CD4-positive, CD25-positive, alpha-beta regulatory T cell (primary cell): Measurements from ENCODE around the gene STXBP6. TPM values are rescaled to one million over a fixed set of nuclear protein-coding genes. Genes with fewer than 3 reads are reported as not detected.
"Not testable (repeated sequence)": the region's sequence is repeated elsewhere in the genome, so short reads cannot be mapped to it uniquely, and the experiment has no call there.

Experiments
- ATAC-seq, 2 donors: fragments of 150-1000 bp; cut with Tn5 transposase; one replicate each; pipeline ENCODE4 v1.10.0; 2021; ENCODE audit warnings: low read depth in 2 of 2, moderate number of reproducible peaks in 2 of 2, moderate library complexity in 1 of 2
- DNase-seq, 3 donors: peaks; one replicate each; pipeline versions ENCODE4 v3.0.0 to v3.0.0-alpha.2; 2012 to 2022; ENCODE audit warnings: mixed read lengths in 1 of 3
- H3K27ac ChIP-seq: one replicate; pipeline ENCODE4 v1.7.0; 2013; ENCODE audit warnings: mild to moderate bottlenecking, low read length; ENCODE audit not compliant: insufficient read depth, poor library complexity, severe bottlenecking
- H3K27me3 ChIP-seq: one replicate; pipeline ENCODE4 v1.7.0; 2013; ENCODE audit warnings: low read length; ENCODE audit not compliant: control insufficient read depth, insufficient read depth
- H3K36me3 ChIP-seq: one replicate; pipeline ENCODE4 v1.7.0; 2013; ENCODE audit warnings: mild to moderate bottlenecking, low read length, moderate library complexity; ENCODE audit not compliant: control insufficient read depth, insufficient read depth
- H3K4me1 ChIP-seq: 2 replicates; pipeline ENCODE4 v1.7.0; 2013; ENCODE audit warnings: mild to moderate bottlenecking, low read length; ENCODE audit not compliant: insufficient read depth, control insufficient read depth, poor library complexity, severe bottlenecking
- H3K4me3 ChIP-seq: one replicate; pipeline ENCODE4 v1.7.0; 2013; ENCODE audit warnings: low read depth, mild to moderate bottlenecking, low read length, moderate library complexity
- H3K9me3 ChIP-seq, 2 experiments: 1 replicate in 1 of 2; 2 replicates in 1 of 2; pipeline ENCODE4 v1.7.0; 2013; ENCODE audit warnings: low read length in 2 of 2, mild to moderate bottlenecking in 1 of 2, moderate library complexity in 1 of 2; ENCODE audit not compliant: control insufficient read depth in 2 of 2
- H3K27ac Mint-ChIP-seq, 3 donors: one replicate each; pipeline ENCODE4 v1.8.0; 2020 to 2022; ENCODE audit warnings: mild to moderate bottlenecking in 3 of 3, mixed read lengths in 3 of 3, moderate library complexity in 2 of 3
- H3K27me3 Mint-ChIP-seq: one replicate; pipeline ENCODE4 v1.8.0; 2022; ENCODE audit warnings: mild to moderate bottlenecking, mixed read lengths
- H3K36me3 Mint-ChIP-seq: one replicate; pipeline ENCODE4 v1.8.0; 2020; ENCODE audit warnings: mixed read lengths
- H3K4me1 Mint-ChIP-seq, 4 donors: one replicate each; pipeline ENCODE4 v1.8.0; 2020 to 2022; ENCODE audit warnings: mixed read lengths in 4 of 4, mild to moderate bottlenecking in 1 of 4
- H3K4me3 Mint-ChIP-seq, 4 donors: one replicate each; pipeline ENCODE4 v1.8.0; 2020 to 2022; ENCODE audit warnings: mild to moderate bottlenecking in 4 of 4, mixed read lengths in 4 of 4, moderate library complexity in 3 of 4
- H3K9me3 Mint-ChIP-seq, 7 donors: one replicate each; pipeline ENCODE4 v1.8.0; 2020 to 2022; ENCODE audit warnings: mixed read lengths in 7 of 7, mild to moderate bottlenecking in 3 of 7, moderate library complexity in 2 of 7
- polyA plus RNA-seq, 4 donors: library from polyadenylated mRNA; unstranded; fragments of 300-500 nt; fragmentation: Illumina TruSeq; gene quantifications; one replicate each; pipeline ENCODE4 v1.2.3, GENCODE V29; 2021
- total RNA-seq: library from RNA; stranded (reverse); gene quantifications from one replicate; pipeline ENCODE4 v1.2.3, GENCODE V29; 2022

The STXBP6 gene
- total and polyA plus RNA-seq, 5 donors from 2014 or later: not detected

DNA sequence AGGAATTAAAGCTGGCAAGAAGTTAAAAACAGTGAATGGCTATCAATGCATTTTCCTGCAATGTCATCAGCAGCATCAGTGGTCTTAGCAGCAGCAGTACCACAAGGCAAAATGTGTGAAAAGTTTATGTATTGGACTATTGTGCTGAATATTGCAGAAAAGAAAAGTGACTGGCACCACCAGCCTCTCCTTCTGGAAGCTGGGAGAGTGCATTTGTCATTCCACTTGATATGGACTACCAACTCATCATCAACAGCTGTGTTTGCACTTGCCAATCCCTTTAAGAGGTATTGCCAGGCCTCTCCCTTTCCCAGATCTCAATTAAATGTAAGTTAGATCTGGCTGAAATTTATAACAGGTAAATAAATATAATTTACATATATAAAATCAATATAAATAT is 265.0 kb downstream of the STXBP6 start:
- no peaks in the 10 kb centered on the region for H3K9me3 ChIP-seq
- Mint-ChIP-seq H3K4me3 (no peak overlapping the region), H3K4me1 (no peaks in the 10 kb centered on the region), H3K9me3 (peaks cover 0 to 3% (median 0%) of the 10 kb centered on the region in 7 donors), H3K27ac (no peak overlapping the region), H3K27me3 (no peaks in the 10 kb centered on the region), H3K36me3 (no peaks in the 10 kb centered on the region)
- DNase-seq: no peak
- H3K4me3 ChIP-seq: no peak overlapping the region
- no peak overlapping the region for H3K27ac ChIP-seq
- peaks cover 7% of the 10 kb centered on the region for H3K27me3 ChIP-seq
- ATAC-seq: no peak
- no peaks in the 10 kb centered on the region for H3K36me3 ChIP-seq
- no peaks in the 10 kb centered on the region for H3K4me1 ChIP-seq

GRCh38 chr14:24783791-24784190 is 266.2 kb downstream of the STXBP6 start:
- DNase-seq: no peak
- ATAC-seq: no peak
- Histone ChIP-seq H3K27me3 (peaks cover 5% of the 10 kb centered on the region), H3K36me3 (no peaks in the 10 kb centered on the region), H3K27ac (no peak overlapping the region), H3K4me3 (no peak overlapping the region), H3K9me3 (no peaks in the 10 kb centered on the region), H3K4me1 (no peaks in the 10 kb centered on the region)
- no peaks in the 10 kb centered on the region for H3K4me1 Mint-ChIP-seq
- no peak overlapping the region for H3K27ac Mint-ChIP-seq
- H3K9me3 Mint-ChIP-seq: peaks cover 0 to 3% (median 0%) of the 10 kb centered on the region in 7 donors
- no peaks in the 10 kb centered on the region for H3K36me3 Mint-ChIP-seq
- no peak overlapping the region for H3K4me3 Mint-ChIP-seq
- no peaks in the 10 kb centered on the region for H3K27me3 Mint-ChIP-seq

DNA sequence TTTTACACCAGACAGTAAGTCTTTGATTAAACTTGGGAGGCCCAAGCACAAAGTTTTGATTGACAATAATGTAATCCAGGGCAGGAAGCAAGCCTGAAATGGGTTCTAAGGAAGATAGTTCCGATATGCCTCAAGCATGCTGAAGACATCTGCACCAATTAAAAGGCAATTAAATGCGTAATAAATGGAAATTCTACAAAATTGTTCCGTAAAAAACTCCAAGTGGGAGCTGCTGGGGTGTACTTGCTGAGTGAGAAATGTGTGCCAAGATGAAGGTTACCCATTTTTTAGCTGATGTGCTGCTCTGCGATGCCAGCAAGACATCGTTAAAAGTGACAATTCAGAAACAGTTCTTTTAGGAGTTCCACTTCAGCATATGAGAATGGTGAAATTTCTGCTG is 269.7 kb downstream of the STXBP6 start:
- Histone ChIP-seq H3K4me1 (no peaks in the 10 kb centered on the region), H3K4me3 (no peak overlapping the region), H3K27ac (no peak overlapping the region), H3K27me3 (peaks cover 5% of the 10 kb centered on the region), H3K36me3 (no peaks in the 10 kb centered on the region), H3K9me3 (no peaks in the 10 kb centered on the region)
- no peak for DNase-seq
- Mint-ChIP-seq H3K9me3 (peaks cover 0 to 3% (median 0%) of the 10 kb centered on the region in 7 donors), H3K4me3 (no peak overlapping the region), H3K36me3 (no peaks in the 10 kb centered on the region), H3K27me3 (no peaks in the 10 kb centered on the region), H3K27ac (no peak overlapping the region), H3K4me1 (no peaks in the 10 kb centered on the region)
- ATAC-seq: no peak

DNA sequence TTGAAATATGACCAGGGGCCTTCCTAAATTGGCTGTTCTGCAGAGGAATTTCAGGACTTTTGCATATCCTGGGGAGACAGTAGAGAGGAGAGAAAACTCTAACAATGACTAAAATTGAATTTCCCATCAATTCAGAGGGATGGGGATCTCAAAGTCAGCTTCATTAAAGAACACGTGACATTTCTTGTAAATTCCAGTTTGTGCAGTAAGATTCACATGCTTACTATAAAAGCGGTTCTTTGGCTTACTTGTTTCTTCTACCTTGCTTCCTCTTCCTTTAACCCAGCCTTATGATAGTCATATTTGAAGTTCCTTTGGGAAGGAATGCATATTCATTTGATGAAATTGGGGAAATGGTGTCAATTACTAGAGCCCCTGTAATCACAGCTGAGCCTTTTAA is 272.3 kb downstream of the STXBP6 start:
- H3K36me3 ChIP-seq: no peaks in the 10 kb centered on the region
- H3K4me3 ChIP-seq: no peak overlapping the region
- peaks cover 3% of the 10 kb centered on the region for H3K27me3 ChIP-seq
- no peak overlapping the region for H3K27ac Mint-ChIP-seq
- no peaks in the 10 kb centered on the region for H3K9me3 ChIP-seq
- H3K4me1 ChIP-seq: no peaks in the 10 kb centered on the region
- H3K36me3 Mint-ChIP-seq: no peaks in the 10 kb centered on the region
- H3K27ac ChIP-seq: no peak overlapping the region
- peaks cover 11% of the 10 kb centered on the region for H3K27me3 Mint-ChIP-seq
- H3K4me3 Mint-ChIP-seq: no peak overlapping the region
- H3K4me1 Mint-ChIP-seq: no peaks in the 10 kb centered on the region
- no peak for DNase-seq
- no peak for ATAC-seq
- peaks cover 0 to 6% (median 0%) of the 10 kb centered on the region in 7 donors for H3K9me3 Mint-ChIP-seq

- Mint-ChIP-seq H3K9me3 (peaks cover 0 to 6% (median 0%) of the 10 kb centered on the region in 7 donors), H3K4me3 (no peak overlapping the region), H3K27me3 (peaks cover 13% of the 10 kb centered on the region), H3K36me3 (no peaks in the 10 kb centered on the region), H3K4me1 (no peaks in the 10 kb centered on the region), H3K27ac (no peak overlapping the region)
- no peaks in the 10 kb centered on the region for H3K36me3 ChIP-seq
- H3K27me3 ChIP-seq: peaks cover 3% of the 10 kb centered on the region
- no peak overlapping the region for H3K4me3 ChIP-seq
- no peaks in the 10 kb centered on the region for H3K9me3 ChIP-seq
- ATAC-seq (no peak), DNase-seq (no peak)
- no peak overlapping the region for H3K27ac ChIP-seq
- H3K4me1 ChIP-seq: no peaks in the 10 kb centered on the region
Measured at GRCh38 chr14:24775950-24776349, 274.0 kb downstream of the STXBP6 start.

- peaks cover 13% of the 10 kb centered on the region for H3K27me3 Mint-ChIP-seq
- H3K4me3 ChIP-seq: no peak overlapping the region
- no peaks in the 10 kb centered on the region for H3K4me1 ChIP-seq
- H3K9me3 ChIP-seq: no peaks in the 10 kb centered on the region
- H3K4me3 Mint-ChIP-seq: no peak overlapping the region
- no peaks in the 10 kb centered on the region for H3K36me3 ChIP-seq
- peaks cover 3% of the 10 kb centered on the region for H3K27me3 ChIP-seq
- H3K27ac Mint-ChIP-seq: no peak overlapping the region
- DNase-seq: no peak
- peaks cover 0 to 9% (median 0%) of the 10 kb centered on the region in 7 donors for H3K9me3 Mint-ChIP-seq
- no peaks in the 10 kb centered on the region for H3K36me3 Mint-ChIP-seq
- ATAC-seq: no peak
- no peak overlapping the region for H3K27ac ChIP-seq
- no peaks in the 10 kb centered on the region for H3K4me1 Mint-ChIP-seq
Measured at GRCh38 chr14:24774187-24774915, 275.6 kb downstream of the STXBP6 start.

GRCh38 chr14:24773564-24773963 is 276.4 kb downstream of the STXBP6 start:
- DNase-seq, H3K4me1 Mint-ChIP-seq, H3K4me3 ChIP-seq, H3K4me3 Mint-ChIP-seq, H3K4me1 ChIP-seq, ATAC-seq, H3K36me3 Mint-ChIP-seq, H3K27ac ChIP-seq, H3K9me3 ChIP-seq, H3K36me3 ChIP-seq, H3K27ac Mint-ChIP-seq, H3K27me3 ChIP-seq, H3K9me3 Mint-ChIP-seq: not testable (repeated sequence)
- H3K27me3 Mint-ChIP-seq: peaks cover 13% of the 10 kb centered on the region

GRCh38 chr14:24766434-24766833 is 283.5 kb downstream of the STXBP6 start:
- H3K9me3 Mint-ChIP-seq: peaks cover 0 to 13% (median 3%) of the 10 kb centered on the region in 7 donors
- no peaks in the 10 kb centered on the region for H3K4me1 Mint-ChIP-seq
- no peak overlapping the region for H3K27ac Mint-ChIP-seq
- no peaks in the 10 kb centered on the region for H3K27me3 Mint-ChIP-seq
- ATAC-seq (no peak), DNase-seq (no peak)
- H3K4me1 ChIP-seq: no peaks in the 10 kb centered on the region
- no peak overlapping the region for H3K4me3 Mint-ChIP-seq
- no peaks in the 10 kb centered on the region for H3K36me3 ChIP-seq
- no peaks in the 10 kb centered on the region for H3K9me3 ChIP-seq
- no peak overlapping the region for H3K27ac ChIP-seq
- no peaks in the 10 kb centered on the region for H3K36me3 Mint-ChIP-seq
- no peaks in the 10 kb centered on the region for H3K27me3 ChIP-seq
- H3K4me3 ChIP-seq: no peak overlapping the region
